Measurements from ENCODE around the gene FOS.
"Not testable (repeated sequence)": the region's sequence is repeated elsewhere in the genome, so short reads cannot be mapped to it uniquely, and the experiment has no call there.

Gene FOS

DNA sequence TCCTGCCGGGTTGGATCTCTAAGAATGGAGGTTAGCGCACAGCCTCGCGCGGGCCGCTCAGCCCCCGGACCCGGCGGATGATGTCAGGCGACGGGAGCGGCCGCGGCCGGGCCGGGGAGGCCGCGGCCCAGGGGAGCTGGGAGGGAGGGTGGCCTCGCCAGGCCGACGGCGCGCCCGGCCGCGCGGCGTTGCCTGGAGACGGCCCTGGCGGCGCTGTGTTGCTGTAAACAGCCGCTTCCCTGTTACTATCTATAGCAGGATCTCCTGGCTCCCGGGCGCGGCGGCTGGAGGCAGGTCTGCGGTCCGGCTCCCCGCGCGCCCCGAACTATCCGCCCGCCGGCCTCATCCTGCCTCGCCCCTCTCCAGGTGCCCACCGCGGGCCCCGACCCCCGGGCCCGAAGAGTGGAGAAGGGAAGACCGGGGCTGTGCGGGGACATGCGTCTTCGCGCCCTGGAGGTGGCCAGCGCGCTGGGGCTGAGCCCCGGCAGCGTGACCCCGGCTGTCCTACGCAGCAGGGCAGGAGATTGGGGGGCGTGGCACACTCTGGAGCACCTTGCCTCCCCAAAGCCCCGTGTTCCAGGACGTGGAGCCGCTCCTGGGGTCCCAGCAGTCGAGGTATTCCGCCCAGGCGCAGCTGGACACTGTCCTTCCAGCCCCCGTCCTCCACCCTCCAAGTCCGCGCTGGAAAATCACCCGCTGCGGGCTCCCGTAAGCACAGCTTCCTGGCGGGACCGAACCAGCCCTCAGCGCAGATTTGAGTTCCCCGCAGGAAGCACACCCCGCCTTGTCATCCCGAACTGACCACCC is 1.4 kb upstream of the FOS start:
- peak; percentile 87 for DNase-seq (ENCODE audit: low spot score)

DNA sequence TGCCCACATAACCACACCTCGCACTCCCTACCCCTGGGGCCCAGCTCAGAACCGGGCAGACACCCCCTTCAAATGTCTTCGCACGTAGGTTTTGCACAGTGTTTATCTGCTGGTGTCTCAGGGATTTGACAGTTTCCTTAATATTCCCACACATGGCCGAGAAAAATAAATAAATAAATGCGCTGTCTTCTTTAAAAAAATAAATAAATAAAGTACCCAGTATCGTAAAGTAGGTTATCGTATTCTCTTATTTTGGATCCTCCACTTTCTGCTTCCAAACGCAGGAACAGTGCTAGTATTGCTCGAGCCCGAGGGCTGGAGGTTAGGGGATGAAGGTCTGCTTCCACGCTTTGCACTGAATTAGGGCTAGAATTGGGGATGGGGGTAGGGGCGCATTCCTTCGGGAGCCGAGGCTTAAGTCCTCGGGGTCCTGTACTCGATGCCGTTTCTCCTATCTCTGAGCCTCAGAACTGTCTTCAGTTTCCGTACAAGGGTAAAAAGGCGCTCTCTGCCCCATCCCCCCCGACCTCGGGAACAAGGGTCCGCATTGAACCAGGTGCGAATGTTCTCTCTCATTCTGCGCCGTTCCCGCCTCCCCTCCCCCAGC is 710 bp upstream of the FOS start:
- DNase-seq (ENCODE audit: low spot score), result peak; percentile 67

DNA sequence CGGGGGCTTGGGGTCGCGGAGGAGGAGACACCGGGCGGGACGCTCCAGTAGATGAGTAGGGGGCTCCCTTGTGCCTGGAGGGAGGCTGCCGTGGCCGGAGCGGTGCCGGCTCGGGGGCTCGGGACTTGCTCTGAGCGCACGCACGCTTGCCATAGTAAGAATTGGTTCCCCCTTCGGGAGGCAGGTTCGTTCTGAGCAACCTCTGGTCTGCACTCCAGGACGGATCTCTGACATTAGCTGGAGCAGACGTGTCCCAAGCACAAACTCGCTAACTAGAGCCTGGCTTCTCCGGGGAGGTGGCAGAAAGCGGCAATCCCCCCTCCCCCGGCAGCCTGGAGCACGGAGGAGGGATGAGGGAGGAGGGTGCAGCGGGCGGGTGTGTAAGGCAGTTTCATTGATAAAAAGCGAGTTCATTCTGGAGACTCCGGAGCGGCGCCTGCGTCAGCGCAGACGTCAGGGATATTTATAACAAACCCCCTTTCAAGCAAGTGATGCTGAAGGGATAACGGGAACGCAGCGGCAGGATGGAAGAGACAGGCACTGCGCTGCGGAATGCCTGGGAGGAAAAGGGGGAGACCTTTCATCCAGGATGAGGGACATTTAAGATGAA is 630 bp downstream of the FOS start:
- peak; percentile 75 for DNase-seq (ENCODE audit: low spot score)

DNA sequence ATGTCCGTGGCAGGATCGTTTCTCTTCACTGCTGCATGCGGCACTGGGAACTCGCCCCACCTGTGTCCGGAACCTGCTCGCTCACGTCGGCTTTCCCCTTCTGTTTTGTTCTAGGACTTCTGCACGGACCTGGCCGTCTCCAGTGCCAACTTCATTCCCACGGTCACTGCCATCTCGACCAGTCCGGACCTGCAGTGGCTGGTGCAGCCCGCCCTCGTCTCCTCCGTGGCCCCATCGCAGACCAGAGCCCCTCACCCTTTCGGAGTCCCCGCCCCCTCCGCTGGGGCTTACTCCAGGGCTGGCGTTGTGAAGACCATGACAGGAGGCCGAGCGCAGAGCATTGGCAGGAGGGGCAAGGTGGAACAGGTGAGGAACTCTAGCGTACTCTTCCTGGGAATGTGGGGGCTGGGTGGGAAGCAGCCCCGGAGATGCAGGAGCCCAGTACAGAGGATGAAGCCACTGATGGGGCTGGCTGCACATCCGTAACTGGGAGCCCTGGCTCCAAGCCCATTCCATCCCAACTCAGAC is 1.2 kb downstream of the FOS start:
- DNase-seq (ENCODE audit: low spot score), result no peak

DNA sequence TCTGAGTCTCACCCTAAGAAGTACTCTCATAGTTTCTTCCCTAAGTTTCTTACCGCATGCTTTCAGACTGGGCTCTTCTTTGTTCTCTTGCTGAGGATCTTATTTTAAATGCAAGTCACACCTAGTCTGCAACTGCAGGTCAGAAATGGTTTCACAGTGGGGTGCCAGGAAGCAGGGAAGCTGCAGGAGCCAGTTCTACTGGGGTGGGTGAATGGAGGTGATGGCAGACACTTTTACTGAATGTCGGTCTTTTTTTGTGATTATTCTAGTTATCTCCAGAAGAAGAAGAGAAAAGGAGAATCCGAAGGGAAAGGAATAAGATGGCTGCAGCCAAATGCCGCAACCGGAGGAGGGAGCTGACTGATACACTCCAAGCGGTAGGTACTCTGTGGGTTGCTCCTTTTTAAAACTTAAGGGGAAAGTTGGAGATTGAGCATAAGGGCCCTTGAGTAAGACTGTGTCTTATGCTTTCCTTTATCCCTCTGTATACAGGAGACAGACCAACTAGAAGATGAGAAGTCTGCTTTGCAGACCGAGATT is 1.7 kb downstream of the FOS start:
- no peak for DNase-seq (ENCODE audit: low spot score)

DNA sequence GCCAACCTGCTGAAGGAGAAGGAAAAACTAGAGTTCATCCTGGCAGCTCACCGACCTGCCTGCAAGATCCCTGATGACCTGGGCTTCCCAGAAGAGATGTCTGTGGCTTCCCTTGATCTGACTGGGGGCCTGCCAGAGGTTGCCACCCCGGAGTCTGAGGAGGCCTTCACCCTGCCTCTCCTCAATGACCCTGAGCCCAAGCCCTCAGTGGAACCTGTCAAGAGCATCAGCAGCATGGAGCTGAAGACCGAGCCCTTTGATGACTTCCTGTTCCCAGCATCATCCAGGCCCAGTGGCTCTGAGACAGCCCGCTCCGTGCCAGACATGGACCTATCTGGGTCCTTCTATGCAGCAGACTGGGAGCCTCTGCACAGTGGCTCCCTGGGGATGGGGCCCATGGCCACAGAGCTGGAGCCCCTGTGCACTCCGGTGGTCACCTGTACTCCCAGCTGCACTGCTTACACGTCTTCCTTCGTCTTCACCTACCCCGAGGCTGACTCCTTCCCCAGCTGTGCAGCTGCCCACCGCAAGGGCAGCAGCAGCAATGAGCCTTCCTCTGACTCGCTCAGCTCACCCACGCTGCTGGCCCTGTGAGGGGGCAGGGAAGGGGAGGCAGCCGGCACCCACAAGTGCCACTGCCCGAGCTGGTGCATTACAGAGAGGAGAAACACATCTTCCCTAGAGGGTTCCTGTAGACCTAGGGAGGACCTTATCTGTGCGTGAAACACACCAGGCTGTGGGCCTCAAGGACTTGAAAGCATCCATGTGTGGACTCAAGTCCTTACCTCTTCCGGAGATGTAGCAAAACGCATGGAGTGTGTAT is 2.4 kb downstream of the FOS start:
- peak; percentile 56 for DNase-seq (ENCODE audit: low spot score)

DNA sequence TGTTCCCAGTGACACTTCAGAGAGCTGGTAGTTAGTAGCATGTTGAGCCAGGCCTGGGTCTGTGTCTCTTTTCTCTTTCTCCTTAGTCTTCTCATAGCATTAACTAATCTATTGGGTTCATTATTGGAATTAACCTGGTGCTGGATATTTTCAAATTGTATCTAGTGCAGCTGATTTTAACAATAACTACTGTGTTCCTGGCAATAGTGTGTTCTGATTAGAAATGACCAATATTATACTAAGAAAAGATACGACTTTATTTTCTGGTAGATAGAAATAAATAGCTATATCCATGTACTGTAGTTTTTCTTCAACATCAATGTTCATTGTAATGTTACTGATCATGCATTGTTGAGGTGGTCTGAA is 3.0 kb downstream of the FOS start:
- DNase-seq (ENCODE audit: low spot score), result no peak

DNA sequence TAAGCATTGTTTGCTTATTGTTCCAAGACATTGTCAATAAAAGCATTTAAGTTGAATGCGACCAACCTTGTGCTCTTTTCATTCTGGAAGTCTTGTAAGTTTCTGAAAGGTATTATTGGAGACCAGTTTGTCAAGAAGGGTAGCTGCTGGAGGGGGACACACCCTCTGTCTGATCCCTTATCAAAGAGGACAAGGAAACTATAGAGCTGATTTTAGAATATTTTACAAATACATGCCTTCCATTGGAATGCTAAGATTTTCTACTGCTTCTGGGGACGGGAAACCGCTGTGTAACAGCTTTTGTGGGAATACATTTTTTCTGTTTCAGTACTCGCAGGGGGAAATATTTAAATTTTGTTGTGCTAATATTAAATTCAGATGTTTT is 3.5 kb downstream of the FOS start:
- no peak for DNase-seq (ENCODE audit: low spot score)

DNA sequence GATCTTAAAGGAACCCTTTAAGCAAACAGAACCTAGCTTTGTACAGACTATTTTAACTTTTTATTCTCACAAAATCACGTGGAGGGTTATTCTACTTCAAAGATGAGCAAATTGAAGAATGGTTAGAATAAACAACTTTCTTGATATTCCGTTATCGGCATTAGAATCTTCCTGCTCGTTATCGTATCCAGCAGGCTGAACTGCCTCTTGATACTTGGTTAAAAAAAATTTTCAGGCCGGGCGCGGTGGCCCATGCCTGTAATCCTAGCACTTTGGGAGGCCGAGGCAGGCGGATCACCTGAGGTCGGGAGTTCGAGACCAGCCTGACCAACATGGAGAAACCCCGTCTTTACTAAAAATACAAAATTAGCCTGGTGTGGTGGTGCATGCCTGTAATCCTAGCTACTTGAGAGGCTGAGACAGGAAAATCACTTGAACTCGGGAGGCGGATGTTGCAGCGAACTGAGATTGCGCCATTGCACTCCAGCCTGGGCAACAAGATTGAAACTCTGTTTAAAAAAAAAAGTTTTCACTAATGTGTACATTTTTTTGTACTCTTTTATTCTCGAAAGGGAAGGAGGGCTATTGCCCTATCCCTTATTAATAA is 4.0 kb downstream of the FOS start:
- DNase-seq (ENCODE audit: low spot score), result not testable (repeated sequence)

DNA sequence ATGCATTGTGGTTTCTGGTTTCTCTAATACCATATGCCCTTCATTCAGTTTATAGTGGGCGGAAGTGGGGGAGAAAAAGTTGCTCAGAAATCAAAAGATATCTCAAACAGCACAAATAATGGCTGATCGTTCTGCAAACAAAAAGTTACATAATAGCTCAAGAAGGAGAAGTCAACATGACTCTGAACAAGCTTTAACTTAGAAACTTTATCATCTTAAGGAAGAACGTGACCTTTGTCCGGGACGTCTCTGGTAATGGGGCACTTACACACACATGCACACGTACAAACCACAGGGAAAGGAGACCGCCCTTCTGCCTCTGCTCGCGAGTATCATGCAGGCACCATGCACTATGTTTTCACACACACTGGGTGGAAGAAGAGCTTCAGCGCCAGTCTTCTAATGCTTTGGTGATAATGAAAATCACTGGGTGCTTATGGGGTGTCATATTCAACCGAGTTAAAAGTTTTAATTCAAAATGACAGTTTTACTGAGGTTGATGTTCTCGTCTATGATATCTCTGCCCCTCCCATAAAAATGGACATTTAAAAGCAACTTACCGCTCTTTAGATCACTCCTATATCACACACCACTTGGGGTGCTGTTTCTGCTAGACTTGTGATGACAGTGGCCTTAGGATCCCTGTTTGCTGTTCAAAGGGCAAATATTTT is 4.7 kb downstream of the FOS start:
- DNase-seq (ENCODE audit: low spot score), result peak; percentile 34

DNA sequence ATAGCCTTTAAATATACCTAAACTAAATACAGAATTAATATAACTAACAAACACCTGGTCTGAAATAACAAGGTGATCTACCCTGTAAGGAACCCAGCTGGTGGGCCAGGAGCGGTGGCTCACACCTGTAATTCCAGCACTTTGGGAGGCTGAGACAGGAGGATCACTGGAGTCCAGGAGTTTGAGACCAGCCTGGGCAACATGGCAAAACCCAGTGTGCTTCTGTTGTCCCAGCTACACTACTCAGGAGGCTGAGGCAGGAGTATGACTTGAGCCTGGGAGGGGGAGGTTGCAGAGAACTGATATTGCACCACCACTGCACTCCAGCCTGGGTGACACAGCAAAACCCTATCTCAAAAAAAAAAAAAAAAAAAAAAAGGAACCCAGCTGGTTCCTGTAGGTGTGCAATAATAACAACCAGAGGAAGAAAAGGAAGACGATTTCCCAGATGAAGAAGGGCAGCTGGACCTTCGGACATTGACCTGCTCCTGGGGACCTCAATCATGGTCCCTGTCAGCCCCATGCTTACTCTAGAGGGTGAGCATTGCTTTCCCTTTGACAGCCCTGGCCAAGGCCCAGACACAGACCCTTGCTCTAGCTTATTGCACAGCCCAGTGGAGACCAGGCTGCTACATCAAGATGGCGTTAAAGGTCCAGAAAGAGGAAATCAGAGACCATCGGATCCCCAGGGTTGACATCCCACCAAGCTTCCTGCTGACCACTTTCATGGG is 5.4 kb downstream of the FOS start:
- DNase-seq (ENCODE audit: low spot score), result no peak

DNA sequence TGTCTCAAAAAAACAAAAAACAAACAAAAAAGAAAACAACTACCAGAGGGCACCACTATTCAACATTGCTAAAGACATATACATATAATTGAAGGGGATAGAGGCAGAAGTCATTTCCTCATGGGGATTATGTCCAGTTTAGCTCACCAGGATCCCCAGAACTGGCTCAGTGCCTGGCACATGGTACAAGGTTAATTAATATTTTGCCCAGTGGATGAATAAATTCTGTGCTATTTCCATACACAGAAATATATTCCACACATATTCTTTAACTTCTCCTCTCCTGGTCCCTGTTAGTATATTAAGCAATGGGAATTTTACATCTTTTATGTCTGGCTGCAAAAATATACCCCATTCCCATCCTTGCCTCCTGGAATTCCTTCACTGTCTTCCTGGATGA is 6.7 kb downstream of the FOS start:
- DNase-seq (ENCODE audit: low spot score), result no peak

DNA sequence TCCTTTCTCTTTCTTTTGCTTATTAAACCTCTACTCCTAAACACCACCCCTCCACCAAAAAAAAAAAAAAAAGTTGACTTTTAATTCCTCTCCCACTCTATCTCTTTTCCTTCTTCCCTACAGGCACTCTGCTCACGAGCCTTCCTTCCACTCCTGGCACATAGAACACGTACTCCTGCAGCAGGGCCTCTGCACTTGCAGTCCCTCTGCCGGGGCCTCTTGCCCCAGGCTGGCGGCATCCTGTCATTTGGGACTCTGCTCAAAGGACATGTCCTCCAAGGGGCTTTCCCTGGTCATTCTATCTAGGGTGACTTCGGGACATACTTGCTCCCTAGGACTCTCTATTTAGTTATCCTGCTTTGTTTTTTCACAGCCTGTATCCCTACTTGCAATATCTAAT is 7.7 kb downstream of the FOS start:
- no peak for DNase-seq (ENCODE audit: low spot score)

DNA sequence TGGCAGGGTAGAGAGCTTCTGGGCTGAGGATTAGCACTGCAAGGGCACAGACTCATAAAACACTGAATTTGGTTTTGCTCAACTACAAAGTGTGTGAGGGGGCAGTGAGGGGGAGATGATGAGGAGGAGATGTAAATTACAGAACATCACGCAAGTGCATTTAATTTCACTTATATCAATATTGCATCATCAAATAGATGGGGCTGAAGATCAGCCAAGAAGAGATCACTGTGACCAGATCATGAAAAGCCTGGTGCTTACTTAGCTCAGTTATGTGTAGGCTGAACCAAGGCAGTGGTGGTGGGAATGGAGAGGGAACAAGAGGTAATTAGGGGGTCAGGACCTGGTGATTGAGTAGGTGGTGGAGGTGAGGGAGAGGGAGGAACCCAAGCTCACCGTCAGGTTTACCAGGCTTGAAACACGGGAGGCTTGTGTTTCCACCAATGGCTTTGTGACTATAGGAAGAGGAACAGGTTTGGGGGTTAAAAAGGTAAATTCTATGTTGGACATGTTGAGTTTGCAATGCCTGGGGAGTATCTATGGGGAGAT is 11.3 kb downstream of the FOS start:
- no peak for DNase-seq (ENCODE audit: low spot score)

DNA sequence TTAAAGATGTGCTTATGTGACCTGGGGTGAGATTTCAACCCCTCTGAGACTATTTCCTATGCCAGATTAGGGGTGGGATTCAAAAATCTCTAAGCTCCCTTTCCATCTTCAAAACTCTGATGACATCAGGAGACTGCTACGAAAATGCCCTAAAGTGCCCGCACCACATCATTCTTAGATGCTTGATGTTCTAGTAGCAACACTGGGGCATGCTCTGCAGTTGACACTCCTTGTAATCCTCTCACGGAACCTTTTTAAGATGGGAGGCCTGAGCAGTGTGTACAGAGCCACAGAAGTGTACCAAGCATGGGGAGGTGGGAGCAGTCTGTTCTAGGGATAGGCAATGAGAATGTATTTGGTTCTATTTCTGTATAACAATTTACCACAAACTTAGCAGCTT is 12.2 kb downstream of the FOS start:
- DNase-seq (ENCODE audit: low spot score), result no peak

DNA sequence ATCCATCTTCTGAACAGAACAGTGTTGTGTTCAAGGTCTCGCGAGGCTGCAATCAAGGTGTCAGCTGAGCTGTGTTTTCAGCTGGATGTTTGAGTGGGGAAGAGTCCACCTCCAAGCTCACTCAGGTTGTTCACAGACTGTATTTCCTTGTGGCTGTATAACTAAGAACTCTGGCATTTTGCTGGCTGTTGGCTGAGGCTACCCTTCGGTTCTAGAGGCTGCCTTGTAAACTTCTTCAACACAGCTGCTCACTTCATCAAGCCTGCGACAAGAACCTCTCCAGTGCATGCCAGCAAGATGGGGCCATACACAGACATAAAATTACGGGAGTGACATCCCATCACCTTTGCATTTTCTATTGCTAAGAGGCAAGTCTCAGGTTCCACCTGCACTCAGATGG is 12.7 kb downstream of the FOS start:
- DNase-seq (ENCODE audit: low spot score), result no peak

DNA sequence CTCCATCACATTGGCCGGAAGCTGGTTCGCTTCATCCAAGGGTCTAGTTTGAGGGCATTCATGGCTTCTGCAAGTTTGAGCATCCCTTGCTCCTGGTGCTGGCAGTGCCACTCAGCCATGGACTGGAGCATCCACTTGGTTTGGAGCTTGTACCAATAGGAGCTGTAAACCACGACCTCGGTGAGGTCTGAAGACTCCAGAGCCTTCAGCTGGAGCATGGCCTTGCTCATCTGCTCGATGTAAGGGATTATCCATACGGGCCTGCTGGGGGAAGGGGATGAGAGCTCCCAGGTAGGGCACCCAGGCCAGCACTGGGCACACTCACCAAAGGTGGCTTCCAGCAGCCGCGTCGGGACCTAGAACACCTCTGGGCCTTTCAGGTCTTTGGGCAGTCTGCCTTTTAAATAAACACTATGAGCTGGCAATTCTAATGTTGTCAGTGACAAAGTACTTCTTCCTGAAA is 13.5 kb downstream of the FOS start:
- no peak for DNase-seq (ENCODE audit: low spot score)

DNA sequence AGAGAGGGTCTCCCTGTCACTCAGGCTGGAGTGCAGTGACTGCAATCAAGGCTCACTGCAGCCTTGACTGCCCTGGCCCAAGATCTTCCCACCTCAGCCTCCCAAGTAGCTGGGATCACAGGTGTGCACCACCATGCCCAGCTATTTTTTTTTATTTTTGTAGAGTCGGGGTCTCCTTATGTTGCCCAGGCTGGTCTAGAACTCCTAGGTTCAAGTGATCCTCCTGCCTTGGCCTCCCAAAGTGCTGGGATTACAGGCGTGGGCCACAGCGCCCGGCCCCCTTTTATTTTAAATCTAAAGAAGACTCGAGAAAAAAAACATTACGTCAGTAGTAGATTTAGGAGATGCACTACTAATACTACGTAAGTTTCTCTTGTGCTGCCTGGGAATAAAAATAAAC is 14.3 kb downstream of the FOS start:
- DNase-seq (ENCODE audit: low spot score), result no peak

DNA sequence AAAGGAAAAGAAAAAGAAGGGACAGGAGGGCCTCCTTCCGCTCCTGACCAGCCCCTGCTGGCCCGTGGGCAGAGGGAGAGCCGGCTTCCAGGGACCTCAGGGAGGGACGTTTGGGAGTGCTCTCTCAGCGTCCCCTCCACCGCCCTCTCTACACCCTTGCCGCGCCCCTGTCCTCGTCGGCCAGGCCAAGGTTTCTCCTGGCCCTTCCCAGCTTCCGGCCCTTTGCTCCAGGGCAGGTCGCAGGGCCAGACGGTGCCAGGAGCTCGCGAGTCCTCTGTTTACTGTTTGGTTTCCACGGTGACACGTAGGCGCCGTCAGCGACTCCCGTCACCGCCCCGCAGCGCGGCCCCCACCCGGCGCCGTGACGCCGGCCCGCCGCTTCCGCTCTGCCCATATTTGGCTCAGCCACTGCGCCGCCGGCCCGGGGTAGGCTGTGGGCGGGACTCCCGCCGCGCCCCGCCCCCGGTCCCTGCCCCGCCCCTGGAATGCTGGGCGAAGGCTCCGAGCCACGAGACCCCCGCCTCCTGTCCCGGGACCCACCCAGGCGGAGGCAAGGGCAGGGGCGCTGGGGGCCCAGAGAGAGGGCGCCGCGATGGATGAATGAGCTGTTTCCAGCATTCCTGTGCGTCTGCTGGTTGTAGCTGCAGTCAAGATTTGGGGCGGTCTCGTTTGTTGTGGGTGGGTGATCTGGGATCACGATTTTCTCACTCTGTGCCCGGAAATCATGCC is 15.5 kb downstream of the FOS start:
- DNase-seq (ENCODE audit: low spot score), result peak; percentile 95
